Neuron (in vitro differentiated cells): ENCODE measurements around the gene MBTPS1.

Source experiments
- H2AFZ ChIP-seq: one replicate; pipeline ENCODE4 v1.6.1; 2013; ENCODE audit warnings: low read depth, mild to moderate bottlenecking, inconsistent platforms, low read length, moderate library complexity
- H3K27me3 ChIP-seq: one replicate; pipeline ENCODE4 v1.6.1; 2013; ENCODE audit warnings: low read length; ENCODE audit not compliant: insufficient read depth
- H3K36me3 ChIP-seq: one replicate; pipeline ENCODE4 v1.6.1; 2013; ENCODE audit warnings: low read length; ENCODE audit not compliant: insufficient read depth
- H3K4me1 ChIP-seq: one replicate; pipeline ENCODE4 v1.6.1; 2013; ENCODE audit warnings: low read length; ENCODE audit not compliant: insufficient read depth
- H3K4me3 ChIP-seq: 2 replicates; pipeline ENCODE4 v1.5.1; 2013; ENCODE audit warnings: mild to moderate bottlenecking, low read length, moderate library complexity
- H3K9me3 ChIP-seq: one replicate; pipeline ENCODE4 v1.6.1; 2013; ENCODE audit warnings: low read length

The MBTPS1 gene

GRCh38 chr16:84059111-84059510 lies 57.6 kb downstream of the MBTPS1 start:
- Histone ChIP-seq H3K4me1 (peaks cover 4% of the 10 kb centered on the region), H2AFZ (no peak overlapping the region), H3K36me3 (peaks cover 78% of the 10 kb centered on the region), H3K27me3 (no peaks in the 10 kb centered on the region), H3K9me3 (no peaks in the 10 kb centered on the region), H3K4me3 (no peak overlapping the region)

GRCh38 chr16:84058664-84059063 lies 58.1 kb downstream of the MBTPS1 start:
- no peak overlapping the region for H3K4me3 ChIP-seq
- H3K27me3 ChIP-seq: no peaks in the 10 kb centered on the region
- H3K9me3 ChIP-seq: no peaks in the 10 kb centered on the region
- H3K4me1 ChIP-seq: peaks cover 4% of the 10 kb centered on the region
- no peak overlapping the region for H2AFZ ChIP-seq
- peaks cover 78% of the 10 kb centered on the region for H3K36me3 ChIP-seq

- Histone ChIP-seq H3K4me3 (no peak overlapping the region), H3K9me3 (no peaks in the 10 kb centered on the region), H3K27me3 (no peaks in the 10 kb centered on the region), H2AFZ (no peak overlapping the region), H3K36me3 (peaks cover 81% of the 10 kb centered on the region), H3K4me1 (peaks cover 4% of the 10 kb centered on the region)
Measured at GRCh38 chr16:84058211-84058610, 58.5 kb downstream of the MBTPS1 start.

DNA sequence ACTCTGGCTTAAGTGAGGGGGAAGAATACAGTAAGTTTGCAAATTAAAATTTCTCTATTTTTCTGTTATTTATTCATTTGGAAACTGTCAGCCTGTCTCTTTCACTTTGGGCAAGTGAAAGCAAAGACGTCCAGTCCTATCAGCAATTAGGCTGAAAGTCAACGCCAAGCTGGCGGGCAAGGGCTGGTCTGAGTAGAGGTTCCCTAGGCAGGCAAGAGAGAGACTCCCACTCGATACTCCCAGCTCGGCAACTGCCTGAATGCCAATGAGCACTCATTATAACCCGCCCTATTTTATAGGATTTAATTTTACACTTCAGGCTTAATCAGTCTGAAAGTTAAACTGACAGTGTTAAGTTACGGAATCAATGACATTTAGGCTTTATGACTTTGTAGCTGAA lies 59.8 kb downstream of the MBTPS1 start:
- Histone ChIP-seq H3K4me1 (no peaks in the 10 kb centered on the region), H3K9me3 (no peaks in the 10 kb centered on the region), H3K36me3 (peaks cover 84% of the 10 kb centered on the region), H3K4me3 (no peak overlapping the region), H2AFZ (no peak overlapping the region), H3K27me3 (no peaks in the 10 kb centered on the region)

GRCh38 chr16:84055801-84056634 lies 60.7 kb downstream of the MBTPS1 start:
- H2AFZ ChIP-seq: no peak overlapping the region
- no peaks in the 10 kb centered on the region for H3K4me1 ChIP-seq
- H3K4me3 ChIP-seq: no peak overlapping the region
- no peaks in the 10 kb centered on the region for H3K27me3 ChIP-seq
- H3K9me3 ChIP-seq: no peaks in the 10 kb centered on the region
- H3K36me3 ChIP-seq: peaks cover 77% of the 10 kb centered on the region

DNA sequence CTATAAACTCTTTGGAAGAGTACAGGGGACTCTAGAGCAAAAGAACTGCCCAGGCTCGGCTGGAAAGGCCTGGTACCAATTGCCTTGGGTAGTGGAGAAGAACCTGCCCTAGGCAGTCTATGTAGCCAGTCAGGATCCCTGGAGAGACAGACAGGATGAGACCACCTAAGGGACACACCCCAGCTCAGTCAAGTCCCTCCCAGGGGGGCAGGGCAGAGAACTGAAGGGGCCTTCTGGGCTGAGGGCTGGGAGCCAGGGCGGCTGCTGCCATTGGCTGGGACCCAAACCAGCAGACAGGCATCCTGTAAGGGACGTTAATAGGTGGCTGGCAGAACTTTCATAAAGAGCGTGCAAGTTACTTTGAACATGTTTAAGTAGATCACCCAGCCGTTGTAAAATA lies 61.4 kb downstream of the MBTPS1 start:
- Histone ChIP-seq H3K9me3 (no peaks in the 10 kb centered on the region), H3K4me1 (no peaks in the 10 kb centered on the region), H3K4me3 (no peak overlapping the region), H3K36me3 (peaks cover 75% of the 10 kb centered on the region), H3K27me3 (no peaks in the 10 kb centered on the region), H2AFZ (no peak overlapping the region)

GRCh38 chr16:84054916-84055315 lies 61.8 kb downstream of the MBTPS1 start:
- Histone ChIP-seq H2AFZ (no peak overlapping the region), H3K36me3 (peaks cover 70% of the 10 kb centered on the region), H3K4me1 (no peaks in the 10 kb centered on the region), H3K4me3 (no peak overlapping the region), H3K27me3 (no peaks in the 10 kb centered on the region), H3K9me3 (no peaks in the 10 kb centered on the region)

DNA sequence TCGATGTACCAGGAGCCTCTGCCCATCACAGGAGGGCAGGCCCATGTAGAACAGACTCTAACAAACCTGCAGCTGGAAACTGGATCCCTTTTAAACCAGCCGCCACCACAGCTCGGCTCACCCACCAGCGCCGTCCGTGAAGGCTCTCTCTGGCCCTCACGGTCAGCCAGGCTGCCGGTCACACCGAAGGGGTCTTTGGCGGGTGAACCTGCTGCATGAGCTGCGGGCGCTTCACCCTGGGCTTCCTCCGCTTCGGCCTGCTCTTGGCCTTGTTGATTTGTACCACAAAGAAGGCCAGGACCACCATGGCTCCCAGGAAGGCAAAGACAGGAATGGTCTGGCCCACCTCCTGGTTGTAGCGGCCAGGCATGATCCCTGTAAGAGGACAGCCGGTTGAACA lies 62.5 kb downstream of the MBTPS1 start:
- Histone ChIP-seq H3K9me3 (no peaks in the 10 kb centered on the region), H2AFZ (no peak overlapping the region), H3K27me3 (no peaks in the 10 kb centered on the region), H3K36me3 (peaks cover 66% of the 10 kb centered on the region), H3K4me3 (no peak overlapping the region), H3K4me1 (no peaks in the 10 kb centered on the region)

DNA sequence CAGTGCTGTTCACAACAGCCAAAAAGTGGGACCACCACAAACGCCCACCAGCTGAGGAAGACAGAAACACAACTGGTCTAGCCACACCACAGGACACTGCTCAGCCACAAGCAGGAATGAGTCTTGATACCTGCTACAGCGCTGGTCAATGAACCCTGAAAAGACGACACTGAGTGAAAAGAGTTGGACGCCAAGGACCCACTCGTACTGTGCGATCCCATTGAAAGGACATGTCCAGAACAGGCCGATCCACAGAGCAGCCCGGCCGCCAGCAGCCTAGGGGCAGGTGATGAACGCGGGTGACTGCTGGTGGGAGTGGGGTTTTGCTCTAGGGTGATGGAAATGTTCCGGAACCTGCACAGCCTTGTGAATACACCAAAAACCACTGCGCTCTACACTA lies 63.5 kb downstream of the MBTPS1 start:
- no peak overlapping the region for H2AFZ ChIP-seq
- no peaks in the 10 kb centered on the region for H3K27me3 ChIP-seq
- H3K9me3 ChIP-seq: no peaks in the 10 kb centered on the region
- no peak overlapping the region for H3K4me3 ChIP-seq
- peaks cover 56% of the 10 kb centered on the region for H3K36me3 ChIP-seq
- H3K4me1 ChIP-seq: peaks cover 3% of the 10 kb centered on the region

DNA sequence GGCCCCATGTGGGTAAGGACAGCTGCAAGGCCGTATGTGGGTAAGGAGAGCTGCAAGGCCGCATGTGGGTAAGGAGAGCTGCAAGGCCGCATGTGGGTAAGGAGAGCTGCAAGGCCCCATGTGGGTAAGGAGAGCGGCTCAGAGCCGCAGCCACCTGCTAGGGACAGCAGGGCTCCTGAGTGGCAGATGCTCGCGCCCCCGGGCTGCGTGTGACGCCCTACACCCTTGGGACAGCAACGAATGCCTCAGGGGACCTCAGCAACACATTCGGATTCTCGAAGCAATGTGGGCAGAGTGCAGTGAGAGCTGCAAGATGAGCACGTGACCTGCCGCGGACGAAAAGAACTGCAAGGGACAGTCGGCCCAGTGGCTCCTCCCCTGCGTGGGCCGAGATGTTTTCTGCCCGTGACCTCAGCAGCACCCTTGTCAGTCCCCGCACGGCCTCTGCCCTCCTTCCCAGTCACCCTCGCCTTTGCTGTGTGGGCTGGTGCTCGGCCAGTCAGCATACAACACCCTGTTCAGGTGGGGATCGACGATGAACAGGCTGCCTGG lies 64.6 kb downstream of the MBTPS1 start:
- H3K27me3 ChIP-seq: no peaks in the 10 kb centered on the region
- peaks cover 46% of the 10 kb centered on the region for H3K36me3 ChIP-seq
- peaks cover 8% of the 10 kb centered on the region for H3K4me1 ChIP-seq
- no peak overlapping the region for H3K4me3 ChIP-seq
- H3K9me3 ChIP-seq: no peaks in the 10 kb centered on the region
- H2AFZ ChIP-seq: no peak overlapping the region

DNA sequence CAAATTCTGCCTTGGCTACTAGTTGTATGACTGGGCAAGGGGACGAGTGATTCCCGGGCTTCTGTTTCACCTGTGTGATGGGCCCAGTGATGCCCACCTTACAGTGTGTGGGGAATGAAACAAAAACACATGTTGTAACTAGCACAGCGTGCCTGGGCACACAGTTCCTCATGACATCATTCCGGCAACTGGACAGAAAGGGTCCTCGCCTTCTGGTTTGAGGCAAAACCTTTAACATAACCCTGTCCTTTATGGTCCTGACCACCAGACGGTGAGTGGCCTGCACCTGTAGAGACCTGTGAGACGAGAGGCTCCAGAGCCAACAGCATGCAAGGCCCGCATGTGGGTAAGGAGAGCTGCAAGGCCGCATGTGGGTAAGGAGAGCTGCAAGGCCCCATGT lies 66.4 kb downstream of the MBTPS1 start:
- H3K27me3 ChIP-seq: no peaks in the 10 kb centered on the region
- no peak overlapping the region for H2AFZ ChIP-seq
- H3K4me3 ChIP-seq: no peak overlapping the region
- H3K4me1 ChIP-seq: peaks cover 8% of the 10 kb centered on the region
- H3K36me3 ChIP-seq: peaks cover 30% of the 10 kb centered on the region
- H3K9me3 ChIP-seq: no peaks in the 10 kb centered on the region

- peaks cover 24% of the 10 kb centered on the region for H3K36me3 ChIP-seq
- H3K4me1 ChIP-seq: peaks cover 8% of the 10 kb centered on the region
- H3K9me3 ChIP-seq: no peaks in the 10 kb centered on the region
- H3K4me3 ChIP-seq: no peak overlapping the region
- H3K27me3 ChIP-seq: no peaks in the 10 kb centered on the region
- H2AFZ ChIP-seq: no peak overlapping the region
Measured at GRCh38 chr16:84049403-84050060, 67.2 kb downstream of the MBTPS1 start.

- H3K4me3 ChIP-seq: no peak overlapping the region
Measured at GRCh38 chr16:84048871-84049270, 67.9 kb downstream of the MBTPS1 start.

More at GRCh38 chr16:84048871-84049270, 67.9 kb downstream of the MBTPS1 start:
- Histone ChIP-seq H3K9me3 (no peaks in the 10 kb centered on the region), H3K36me3 (peaks cover 17% of the 10 kb centered on the region), H3K4me1 (peaks cover 12% of the 10 kb centered on the region), H2AFZ (no peak overlapping the region), H3K27me3 (no peaks in the 10 kb centered on the region)
